RKO (cell line): ENCODE measurements around the gene PTPRE.

Source experiments
- DNase-seq: peaks from one replicate; pipeline ENCODE4 v3.0.0-alpha.2; 2016; ENCODE audit warnings: low spot score

The PTPRE gene

GRCh38 chr10:127952918-127953317, 46.0 kb downstream of the PTPRE start:
- no peak for DNase-seq

DNA sequence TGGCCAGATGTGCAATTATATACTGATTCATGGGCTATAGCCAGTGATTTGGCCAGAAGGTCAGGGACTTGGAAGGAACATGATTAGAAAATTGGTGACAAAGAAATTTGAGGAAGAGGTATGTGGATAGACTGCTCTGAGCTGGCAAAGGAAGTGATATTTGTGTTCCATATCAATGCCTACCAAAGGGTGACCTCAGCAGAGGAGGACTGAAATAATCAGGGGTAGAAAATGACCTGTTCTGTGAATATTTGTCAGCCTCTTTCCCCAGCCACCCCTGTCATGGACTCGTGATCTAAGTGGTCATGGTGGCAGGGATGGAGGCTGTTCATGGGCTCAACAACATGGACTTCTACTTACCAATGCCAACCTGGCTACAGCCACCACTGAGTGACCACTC, 47.0 kb downstream of the PTPRE start:
- no peak for DNase-seq

DNA sequence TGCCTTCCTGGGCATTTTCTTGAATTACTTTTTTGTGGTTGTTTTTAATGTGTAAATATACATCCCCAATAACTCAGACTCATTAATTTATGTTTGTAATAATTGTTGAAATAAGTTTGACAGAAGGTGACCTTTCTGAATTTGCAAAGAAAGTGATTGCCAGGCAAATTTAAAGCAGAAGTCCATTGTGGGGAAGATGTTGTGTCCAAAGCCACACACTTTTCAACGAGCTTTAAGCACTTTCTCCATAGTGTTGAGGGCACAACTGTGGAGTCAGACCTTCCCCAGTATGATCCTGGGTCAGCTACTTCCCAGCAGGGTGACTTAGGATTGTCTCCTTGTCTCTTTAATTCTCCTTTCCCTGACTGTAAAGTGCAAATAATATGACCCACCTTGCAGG, 52.5 kb downstream of the PTPRE start:
- no peak for DNase-seq

DNA sequence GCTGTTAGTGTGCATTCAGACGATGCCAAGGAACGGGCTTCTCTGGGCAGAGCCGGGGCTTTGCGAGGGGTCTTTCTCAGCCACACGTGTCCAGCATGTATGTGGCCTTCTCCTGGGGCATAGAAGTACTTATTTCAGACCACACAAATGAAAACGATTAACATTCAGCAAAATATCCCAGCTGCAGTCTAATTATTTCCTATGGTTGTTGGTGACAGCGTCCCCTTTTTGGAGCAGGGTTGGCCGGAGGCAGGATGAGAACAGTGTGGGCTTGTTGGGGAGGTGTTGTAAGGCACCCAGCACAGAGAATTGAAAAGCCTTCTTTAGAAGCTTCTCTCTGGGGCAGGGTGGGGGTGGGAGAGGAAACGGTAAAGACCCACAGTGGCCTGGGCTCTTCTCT, 54.2 kb downstream of the PTPRE start:
- no peak for DNase-seq

GRCh38 chr10:127962205-127962604, 55.3 kb downstream of the PTPRE start:
- DNase-seq: no peak

- DNase-seq: no peak
Measured at GRCh38 chr10:127963136-127963535, 56.2 kb downstream of the PTPRE start.

GRCh38 chr10:127964621-127965020, 57.7 kb downstream of the PTPRE start:
- no peak for DNase-seq

DNA sequence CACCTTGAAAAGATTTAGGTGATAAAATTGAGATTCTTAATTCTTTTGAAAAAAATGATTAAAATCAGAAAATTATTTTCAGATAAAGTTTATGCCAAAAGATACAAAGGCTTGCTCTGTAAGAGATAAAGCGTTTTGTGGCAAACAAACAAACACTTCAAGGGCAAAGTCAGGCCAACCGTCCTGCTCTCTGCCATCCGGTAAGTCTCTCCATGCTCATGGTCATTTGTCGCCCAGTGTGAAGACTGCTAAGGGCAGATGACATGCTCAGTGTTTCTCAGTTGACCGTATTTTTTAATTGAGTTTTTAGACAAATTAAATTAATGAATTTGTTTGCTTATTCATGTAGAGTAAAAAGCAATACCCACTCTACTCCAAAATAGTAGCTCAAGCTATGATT, 60.0 kb downstream of the PTPRE start:
- no peak for DNase-seq

GRCh38 chr10:127968027-127968441, 61.1 kb downstream of the PTPRE start:
- no peak for DNase-seq

- DNase-seq: no peak
Measured at GRCh38 chr10:127968659-127969058, 61.8 kb downstream of the PTPRE start.

GRCh38 chr10:127971101-127971946, 64.4 kb downstream of the PTPRE start:
- no peak for DNase-seq

GRCh38 chr10:127971963-127972615, 65.2 kb downstream of the PTPRE start:
- no peak for DNase-seq

- DNase-seq: no peak
Measured at GRCh38 chr10:127972751-127973357, 66.0 kb downstream of the PTPRE start.

GRCh38 chr10:127973791-127974311, 66.9 kb downstream of the PTPRE start:
- no peak for DNase-seq

DNA sequence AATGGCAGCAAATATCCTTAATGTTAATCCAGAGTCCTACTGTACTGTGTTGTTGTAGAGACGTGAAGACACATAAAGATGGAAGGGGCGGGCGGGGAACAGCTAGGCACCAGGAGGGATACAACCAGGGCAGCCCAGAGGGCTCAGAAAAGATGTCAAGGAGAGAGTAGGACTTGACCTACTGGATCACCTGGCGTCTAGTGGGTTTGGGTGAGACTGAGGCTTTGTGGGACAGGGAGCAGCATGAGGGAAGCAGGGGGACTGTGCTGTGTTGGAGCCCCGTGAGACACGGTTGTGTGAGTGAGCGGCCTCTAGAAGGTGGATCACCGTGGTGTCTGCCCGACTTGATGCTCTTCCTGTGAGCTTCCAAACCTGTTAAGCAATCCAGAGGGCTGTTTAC, 68.0 kb downstream of the PTPRE start:
- DNase-seq: no peak

- no peak for DNase-seq
Measured at GRCh38 chr10:127976286-127976685, 69.4 kb downstream of the PTPRE start.

GRCh38 chr10:127976701-127977356, 69.9 kb downstream of the PTPRE start:
- no peak for DNase-seq

- DNase-seq: no peak
Measured at GRCh38 chr10:127977357-127978009, 70.6 kb downstream of the PTPRE start.

- DNase-seq: no peak
Measured at GRCh38 chr10:127978481-127978880, 71.6 kb downstream of the PTPRE start.

DNA sequence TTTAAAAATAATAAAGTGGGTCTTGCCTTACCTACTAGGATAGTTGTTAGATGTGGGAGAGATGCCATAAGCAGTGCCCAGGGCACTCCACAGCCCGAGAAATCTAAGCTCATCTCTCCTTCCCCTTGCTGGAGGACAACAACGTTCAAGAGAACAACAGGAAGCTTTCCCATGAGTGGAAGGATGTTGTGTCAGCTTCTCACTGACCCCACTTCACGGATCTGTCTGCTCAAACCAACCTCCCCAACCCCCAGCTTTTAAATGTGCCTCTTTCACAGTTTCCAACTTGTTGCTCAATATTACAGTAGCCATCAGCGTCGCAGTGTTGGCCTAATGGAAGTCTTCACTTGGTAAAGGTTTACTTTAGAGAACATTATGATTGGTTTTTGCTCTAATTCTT, 72.1 kb downstream of the PTPRE start:
- DNase-seq: no peak

GRCh38 chr10:127979566-127979965, 72.7 kb downstream of the PTPRE start:
- no peak for DNase-seq

DNA sequence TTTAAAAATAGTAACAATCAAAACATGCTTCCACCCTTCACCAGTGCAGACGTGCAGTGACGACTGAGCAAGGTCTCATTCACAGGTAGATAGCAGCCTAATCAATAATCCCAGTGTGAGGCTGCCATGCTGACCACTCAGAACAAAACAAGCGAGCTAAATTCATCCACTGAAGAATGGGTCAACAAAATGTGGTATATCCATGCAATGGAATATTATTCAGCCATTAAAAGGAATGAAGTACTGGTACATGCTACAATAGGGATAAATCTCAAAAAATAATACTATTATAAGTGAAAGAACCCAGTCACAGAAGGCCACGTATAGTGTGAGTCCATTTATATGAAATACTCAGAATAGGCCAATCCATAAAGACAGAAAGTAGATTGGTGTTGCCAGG, 74.0 kb downstream of the PTPRE start:
- no peak for DNase-seq
